Measurements from ENCODE around the gene AGO1.

DNA sequence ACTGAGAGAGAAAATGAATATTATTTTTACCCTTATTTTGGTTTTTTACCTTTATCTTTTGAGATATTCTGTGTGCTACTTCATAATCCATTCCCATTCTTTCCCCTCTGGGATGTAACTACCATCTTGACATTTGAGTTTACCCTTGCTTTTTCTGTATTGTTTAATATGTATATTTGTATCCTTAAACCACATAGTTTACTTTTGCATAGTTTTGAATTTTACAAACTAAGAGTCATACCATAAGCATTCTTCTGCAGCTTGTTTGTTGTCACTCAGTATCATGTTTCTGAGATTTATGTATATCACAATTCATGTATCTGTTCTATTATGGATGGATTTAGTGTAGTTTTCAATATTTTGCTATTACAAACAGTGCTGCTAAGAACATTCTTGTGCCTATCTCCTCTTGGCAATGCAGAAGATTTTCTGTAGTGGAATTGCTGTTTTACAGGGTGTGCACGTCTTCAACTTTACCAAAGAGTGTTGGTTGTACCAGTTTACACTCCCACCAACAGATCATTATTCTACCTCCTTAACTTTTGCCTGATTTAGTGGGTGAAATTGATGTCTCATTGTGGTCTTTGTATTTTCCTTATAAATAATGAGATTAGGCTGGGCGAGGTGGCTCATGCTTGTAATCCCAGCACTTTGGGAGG is 12.2 kb upstream of the AGO1 start:
- no peak for TF ChIP-seq POLR2A (IDR thresholded peaks at IDR 0.05)
- TF ChIP-seq, protein P1, sequence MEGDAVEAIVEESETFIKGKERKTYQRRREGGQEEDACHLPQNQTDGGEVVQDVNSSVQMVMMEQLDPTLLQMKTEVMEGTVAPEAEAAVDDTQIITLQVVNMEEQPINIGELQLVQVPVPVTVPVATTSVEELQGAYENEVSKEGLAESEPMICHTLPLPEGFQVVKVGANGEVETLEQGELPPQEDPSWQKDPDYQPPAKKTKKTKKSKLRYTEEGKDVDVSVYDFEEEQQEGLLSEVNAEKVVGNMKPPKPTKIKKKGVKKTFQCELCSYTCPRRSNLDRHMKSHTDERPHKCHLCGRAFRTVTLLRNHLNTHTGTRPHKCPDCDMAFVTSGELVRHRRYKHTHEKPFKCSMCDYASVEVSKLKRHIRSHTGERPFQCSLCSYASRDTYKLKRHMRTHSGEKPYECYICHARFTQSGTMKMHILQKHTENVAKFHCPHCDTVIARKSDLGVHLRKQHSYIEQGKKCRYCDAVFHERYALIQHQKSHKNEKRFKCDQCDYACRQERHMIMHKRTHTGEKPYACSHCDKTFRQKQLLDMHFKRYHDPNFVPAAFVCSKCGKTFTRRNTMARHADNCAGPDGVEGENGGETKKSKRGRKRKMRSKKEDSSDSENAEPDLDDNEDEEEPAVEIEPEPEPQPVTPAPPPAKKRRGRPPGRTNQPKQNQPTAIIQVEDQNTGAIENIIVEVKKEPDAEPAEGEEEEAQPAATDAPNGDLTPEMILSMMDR (IDR thresholded peaks at IDR 0.05 in 8 of 11, conservative IDR thresholded peaks at IDR 0.05 in 3 of 11): no peak
- no peak for TF ChIP-seq POLR2AphosphoS5 (IDR thresholded peaks at IDR 0.05)
